WTC11 (cell line): Measurements from ENCODE around the gene RBP5. TPM values are rescaled to one million over a fixed set of nuclear protein-coding genes. Genes with fewer than 3 reads are reported as not detected.

Source experiments
- ATAC-seq: fragments of 200-7000 bp; cut with Tn5 transposase; 2 replicates; pipeline ENCODE4 v1.10.0; 2021; ENCODE audit warnings: mild to moderate bottlenecking, moderate library complexity
- CTCF ChIA-PET: fragments of 300-600 bp; sonication (Branson Sonifier 250); formaldehyde crosslinking; loops from one replicate; lab custom pipeline; 2021; ENCODE audit warnings: antibody characterized with exemption; lab: Charles Lee
- POLR2A ChIA-PET: fragments of 350-600 bp; sonication (Branson Sonifier 250); formaldehyde crosslinking; loops from one replicate; lab custom pipeline; 2021; ENCODE audit warnings: antibody characterized with exemption; lab: Charles Lee
- DNase-seq: peaks from one replicate; pipeline ENCODE4 v3.0.0; 2021; ENCODE audit warnings: low spot score
- H3K27ac Mint-ChIP-seq: 2 replicates; pipeline ENCODE4 v1.8.0; 2021; ENCODE audit warnings: mixed read lengths
- H3K27me3 Mint-ChIP-seq: 2 replicates; pipeline ENCODE4 v1.8.0; 2021; ENCODE audit warnings: low read depth, mild to moderate bottlenecking, moderate library complexity, mixed read lengths
- H3K36me3 Mint-ChIP-seq: 2 replicates; pipeline ENCODE4 v1.8.0; 2021; ENCODE audit warnings: mixed read lengths
- H3K4me1 Mint-ChIP-seq: 2 replicates; pipeline ENCODE4 v1.8.0; 2022; ENCODE audit warnings: mixed read lengths
- H3K4me3 Mint-ChIP-seq: 2 replicates; pipeline ENCODE4 v1.8.0; 2021; ENCODE audit warnings: mild to moderate bottlenecking, moderate library complexity, mixed read lengths
- H3K9me3 Mint-ChIP-seq: 2 replicates; pipeline ENCODE4 v1.8.0; 2021; ENCODE audit warnings: mixed read lengths
- AFF4 ChIP-seq: sonication (generic); formaldehyde crosslinking; IDR thresholded peaks from 2 replicates; pipeline ENCODE4 v1.8.1; 2023; ENCODE audit warnings: mild to moderate bottlenecking, missing genetic modification reagents, borderline replicate concordance
- CREM ChIP-seq: sonication (generic); formaldehyde crosslinking; IDR thresholded peaks from 2 replicates; pipeline ENCODE4 v1.8.1; 2022; ENCODE audit warnings: mild to moderate bottlenecking, missing genetic modification reagents, moderate library complexity
- E2F1 ChIP-seq: sonication (generic); formaldehyde crosslinking; IDR thresholded peaks from 2 replicates; pipeline ENCODE4 v1.8.0; 2022; ENCODE audit warnings: mild to moderate bottlenecking, missing genetic modification reagents
- ESRRA ChIP-seq: sonication (generic); formaldehyde crosslinking; IDR thresholded peaks from 2 replicates; pipeline ENCODE4 v1.8.1; 2022; ENCODE audit warnings: mild to moderate bottlenecking, missing genetic modification reagents, borderline replicate concordance
- ETV6 ChIP-seq: sonication (generic); formaldehyde crosslinking; IDR thresholded peaks from 2 replicates; pipeline ENCODE4 v1.8.1; 2022; ENCODE audit warnings: mild to moderate bottlenecking, missing genetic modification reagents
- FOXP1 ChIP-seq: sonication (generic); formaldehyde crosslinking; IDR thresholded peaks from 2 replicates; pipeline ENCODE4 v1.8.0; 2022; ENCODE audit warnings: missing genetic modification reagents, mild to moderate bottlenecking, moderate library complexity, borderline replicate concordance
- GABPB1 ChIP-seq: sonication (generic); formaldehyde crosslinking; IDR thresholded peaks from 2 replicates; pipeline ENCODE4 v1.8.1; 2023; ENCODE audit warnings: mild to moderate bottlenecking, missing genetic modification reagents
- GTF2I ChIP-seq: fragments of 250-450 bp; sonication (Bioruptor Pico); conservative IDR thresholded peaks from 2 replicates; pipeline ENCODE4 v1.4.0; 2021; ENCODE audit warnings: mild to moderate bottlenecking
- KAT7 ChIP-seq: sonication (generic); formaldehyde crosslinking; IDR thresholded peaks from 2 replicates; pipeline ENCODE4 v1.8.1; 2023; ENCODE audit warnings: missing genetic modification reagents, mild to moderate bottlenecking, borderline replicate concordance
- MYBL2 ChIP-seq: sonication (generic); formaldehyde crosslinking; IDR thresholded peaks from 2 replicates; pipeline ENCODE4 v1.8.1; 2023; ENCODE audit warnings: mild to moderate bottlenecking, moderate library complexity, missing genetic modification reagents
- NFYB ChIP-seq: sonication (generic); formaldehyde crosslinking; conservative IDR thresholded peaks from 2 replicates; pipeline ENCODE4 v1.8.0; 2022; ENCODE audit warnings: low read depth, missing genetic modification reagents
- PREB ChIP-seq: sonication (generic); formaldehyde crosslinking; IDR thresholded peaks from 2 replicates; pipeline ENCODE4 v1.8.1; 2022; ENCODE audit warnings: mild to moderate bottlenecking, missing genetic modification reagents, moderate library complexity, borderline replicate concordance
- SMAD4 ChIP-seq: sonication (generic); formaldehyde crosslinking; IDR thresholded peaks from 2 replicates; pipeline ENCODE4 v1.8.0; 2022; ENCODE audit warnings: mild to moderate bottlenecking, missing genetic modification reagents
- SP1 ChIP-seq: sonication (generic); formaldehyde crosslinking; conservative IDR thresholded peaks from 2 replicates; pipeline ENCODE4 v1.8.1; 2022; ENCODE audit warnings: missing genetic modification reagents
- TCF7 ChIP-seq: sonication (generic); formaldehyde crosslinking; IDR thresholded peaks from 2 replicates; pipeline ENCODE4 v1.8.0; 2022; ENCODE audit warnings: mild to moderate bottlenecking, low read depth, missing genetic modification reagents, moderate library complexity
- USF2 ChIP-seq: sonication (generic); formaldehyde crosslinking; IDR thresholded peaks from 2 replicates; pipeline ENCODE4 v1.8.1; 2023; ENCODE audit warnings: mild to moderate bottlenecking, missing genetic modification reagents, moderate library complexity
- ZBTB43 ChIP-seq: sonication (generic); formaldehyde crosslinking; IDR thresholded peaks from 2 replicates; pipeline ENCODE4 v1.8.1; 2023; ENCODE audit warnings: mild to moderate bottlenecking, missing genetic modification reagents
- ZNF121 ChIP-seq: sonication (generic); formaldehyde crosslinking; IDR thresholded peaks from 2 replicates; pipeline ENCODE4 v1.8.0; 2023; ENCODE audit warnings: missing genetic modification reagents
- ZNF232 ChIP-seq: sonication (generic); formaldehyde crosslinking; IDR thresholded peaks from 2 replicates; pipeline ENCODE4 v1.8.0; 2022; ENCODE audit warnings: mild to moderate bottlenecking, missing genetic modification reagents
- ZNF317 ChIP-seq: sonication (generic); formaldehyde crosslinking; IDR thresholded peaks from 2 replicates; pipeline ENCODE4 v1.8.1; 2023; ENCODE audit warnings: low read depth, mild to moderate bottlenecking, moderate library complexity, missing genetic modification reagents, borderline replicate concordance
- ZSCAN18 ChIP-seq: fragments of 250-450 bp; sonication (Bioruptor Pico); IDR thresholded peaks from 2 replicates; pipeline ENCODE4 v2.1.2; 2022; ENCODE audit warnings: mild to moderate bottlenecking, moderate library complexity
- total RNA-seq: library from RNA; stranded (reverse); gene quantifications from 3 replicates; pipeline ENCODE4 v1.2.3, GENCODE V29; 2021

RBP5 gene
- total RNA-seq, 1 experiment from 2014 or later = 4.1 TPM

GRCh38 chr12:7108003-7108795 lies 20.5 kb downstream of the RBP5 start:
- CTCF ChIA-PET = interaction anchor here (0.6 to 3.6 kb wide), 44 partner anchors 9 to 307 kb away, joined by 3 to 63 read pairs (median 5); partner anchors contain the start of genes C12orf57, C1R, C1S and CLSTN3
- peaks cover 8% of the 10 kb centered on the region for H3K4me1 Mint-ChIP-seq
- POLR2A ChIA-PET = interaction anchor here (0.9 to 2.5 kb wide), 8 partner anchors 13 to 236 kb away, joined by 3 to 19 read pairs (median 6); partner anchors contain the start of genes C12orf57, C1S, RNU7-1 and SPSB2
- DNase-seq (peak; percentile 69), ATAC-seq (peak; percentile 84)
- H3K4me3 Mint-ChIP-seq = peak overlapping the region; percentile 89
- TF ChIP-seq TCF7 (CRISPR knock-in tag) (peak; percentile 42; the same call in 1 of the 2 replicates), MYBL2 (CRISPR knock-in tag) (no peak), PREB (no peak), NFYB (0 out of 2 replicates have a peak, but pooled peaks have one; percentile 32), ETV6 (no peak), ZNF121 (CRISPR knock-in tag) (peak; percentile 95), SP1 (0 out of 2 replicates have a peak, but pooled peaks have one; percentile 48), USF2 (CRISPR knock-in tag) (no peak), ZBTB43 (CRISPR knock-in tag) (0 out of 2 replicates have a peak, but pooled peaks have one; percentile 53), GABPB1 (CRISPR knock-in tag) (0 out of 2 replicates have a peak, but pooled peaks have one; percentile 48), ZNF232 (no peak), GTF2I (0 out of 2 replicates have a peak, but pooled peaks have one; percentile 5), ESRRA (CRISPR knock-in tag) (no peak), AFF4 (CRISPR knock-in tag) (no peak), FOXP1 (peak; percentile 74; the same call in 1 of the 2 replicates), KAT7 (CRISPR knock-in tag) (peak; percentile 30; the same call in 1 of the 2 replicates), SMAD4 (CRISPR knock-in tag) (no peak), E2F1 (CRISPR knock-in tag) (0 out of 2 replicates have a peak, but pooled peaks have one; percentile 38), ZNF317 (no peak), CREM (no peak), ZSCAN18 (CRISPR knock-in tag) (no peak)
- peak overlapping the region; percentile 78 for H3K27ac Mint-ChIP-seq
- H3K36me3 Mint-ChIP-seq = peaks cover 18% of the 10 kb centered on the region
- no peaks in the 10 kb centered on the region for H3K27me3 Mint-ChIP-seq
- peaks cover 12% of the 10 kb centered on the region for H3K9me3 Mint-ChIP-seq
